Fibroblast of pulmonary artery (primary cell): ENCODE results near the gene PROX2.

Experiments used
- DNase-seq: peaks from one replicate; pipeline ENCODE4 v3.0.0-alpha.2; 2010; ENCODE audit warnings: low read depth
- H3K4me3 ChIP-seq: replicated peaks from 2 replicates; pipeline ENCODE4 v1.5.1; 2011; ENCODE audit warnings: low read depth, mild to moderate bottlenecking, control low read depth, low read length, moderate library complexity
- CTCF ChIP-seq: IDR thresholded peaks from 2 replicates; pipeline ENCODE4 v1.5.1; 2011; ENCODE audit warnings: mild to moderate bottlenecking, control low read depth, low read length, inconsistent platforms; ENCODE audit errors: missing control alignments

Gene PROX2

GRCh38 chr14:74860899-74861733 is 14.8 kb downstream of the PROX2 start:
- no peak overlapping the region for H3K4me3 ChIP-seq
- peak; percentile 88 for DNase-seq
- peak; percentile 88 for TF ChIP-seq CTCF

GRCh38 chr14:74859757-74860552 is 16.0 kb downstream of the PROX2 start:
- no peak for TF ChIP-seq CTCF
- DNase-seq: no peak
- H3K4me3 ChIP-seq: no peak overlapping the region

DNA sequence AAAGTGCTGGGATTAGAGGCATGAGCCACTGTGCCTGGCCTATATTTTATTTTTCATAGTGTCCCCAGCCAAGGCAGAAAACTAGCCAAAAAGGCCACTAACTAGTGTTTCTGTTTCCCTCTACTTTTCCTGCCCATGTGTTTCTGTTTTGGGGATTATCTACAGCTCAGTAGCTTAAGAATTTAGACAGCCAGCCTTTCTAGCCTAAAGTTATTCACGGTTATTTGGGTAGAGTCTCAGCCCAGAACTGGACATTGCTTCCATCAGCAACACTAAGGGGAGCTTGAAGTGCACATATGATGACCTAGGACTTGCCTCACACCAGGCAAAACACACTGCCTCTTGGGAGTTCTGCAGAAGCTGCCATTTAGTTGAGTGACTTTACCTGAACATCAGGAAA is 17.9 kb downstream of the PROX2 start:
- no peak for DNase-seq

GRCh38 chr14:74856366-74856765 is 19.6 kb downstream of the PROX2 start:
- no peak for DNase-seq
- no peak for TF ChIP-seq CTCF
- H3K4me3 ChIP-seq: no peak overlapping the region

More for the DNA sequence above, 17.9 kb downstream of the PROX2 start:
- H3K4me3 ChIP-seq: no peak overlapping the region
- TF ChIP-seq CTCF: no peak

DNA sequence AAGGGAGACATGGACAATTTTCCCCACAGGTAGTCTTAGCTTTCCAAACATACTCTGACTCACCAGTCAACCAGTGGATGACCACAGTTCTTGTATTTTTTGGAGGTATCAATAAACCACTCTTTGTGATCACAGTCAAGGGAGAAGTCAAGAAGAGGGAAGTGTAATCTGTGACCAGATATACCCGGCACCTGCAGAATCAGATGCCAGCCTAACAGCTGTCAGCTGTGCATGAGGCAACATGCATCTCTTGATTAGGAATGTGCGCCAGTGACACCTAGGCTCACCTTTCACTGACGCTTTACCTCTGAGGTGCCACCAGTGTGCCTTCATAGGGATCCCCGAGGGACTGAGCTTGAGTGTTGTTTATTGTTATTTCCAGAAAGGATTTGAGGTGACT is 20.0 kb downstream of the PROX2 start:
- TF ChIP-seq CTCF: no peak
- DNase-seq: no peak
- H3K4me3 ChIP-seq: no peak overlapping the region

DNA sequence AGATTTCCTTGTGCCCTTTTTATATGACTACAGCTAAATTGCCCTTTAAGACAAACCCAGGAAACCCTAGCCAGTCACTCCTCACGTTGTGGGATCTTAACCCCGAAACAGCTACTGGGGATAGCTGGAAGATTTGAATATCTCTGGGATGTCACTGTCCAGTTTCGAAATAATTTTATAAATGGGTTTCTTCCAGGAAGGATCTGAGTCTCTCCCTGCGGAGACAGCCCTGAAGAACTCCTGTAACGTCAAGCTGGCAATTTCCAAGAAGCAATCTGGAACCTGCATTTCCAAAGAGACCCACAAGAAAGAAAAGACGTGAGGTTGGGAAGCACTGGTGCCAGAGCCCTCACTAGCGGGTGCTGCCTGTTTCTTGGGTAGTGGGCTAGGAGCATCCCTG is 20.9 kb downstream of the PROX2 start:
- H3K4me3 ChIP-seq: no peak overlapping the region
- no peak for TF ChIP-seq CTCF
- DNase-seq: no peak
